NCI-H748 treated with DMSO at 0.1 percent for 48 hours (cell line): ENCODE results near the gene FGD5.
"Not testable (repeated sequence)": the region's sequence is repeated elsewhere in the genome, so short reads cannot be mapped to it uniquely, and the experiment has no call there.

ENCODE experiments used
- DNase-seq: peaks from one replicate; lab custom pipeline; 2025; lab: John Stamatoyannopoulos, UW

Gene FGD5

DNA sequence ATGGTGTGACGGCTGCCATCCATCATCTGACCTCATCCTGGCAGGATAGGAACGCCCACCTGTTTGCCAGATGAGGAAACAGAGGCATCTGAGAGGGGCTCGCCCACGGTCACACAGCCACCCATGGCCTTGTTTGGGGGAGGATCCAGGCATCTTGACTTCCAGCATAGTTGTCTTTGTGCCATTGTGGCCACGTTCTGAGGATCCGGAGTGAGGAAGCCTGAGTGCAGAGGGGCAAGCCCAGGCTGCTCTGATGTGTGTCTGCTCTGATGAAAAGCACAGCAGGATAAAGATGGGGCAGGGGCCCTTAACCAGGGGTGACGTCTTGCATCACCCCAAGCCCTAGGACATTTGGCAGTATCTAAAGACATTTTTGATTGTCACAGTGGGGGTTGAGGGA is 58.7 kb downstream of the FGD5 start:
- DNase-seq, result no peak

DNA sequence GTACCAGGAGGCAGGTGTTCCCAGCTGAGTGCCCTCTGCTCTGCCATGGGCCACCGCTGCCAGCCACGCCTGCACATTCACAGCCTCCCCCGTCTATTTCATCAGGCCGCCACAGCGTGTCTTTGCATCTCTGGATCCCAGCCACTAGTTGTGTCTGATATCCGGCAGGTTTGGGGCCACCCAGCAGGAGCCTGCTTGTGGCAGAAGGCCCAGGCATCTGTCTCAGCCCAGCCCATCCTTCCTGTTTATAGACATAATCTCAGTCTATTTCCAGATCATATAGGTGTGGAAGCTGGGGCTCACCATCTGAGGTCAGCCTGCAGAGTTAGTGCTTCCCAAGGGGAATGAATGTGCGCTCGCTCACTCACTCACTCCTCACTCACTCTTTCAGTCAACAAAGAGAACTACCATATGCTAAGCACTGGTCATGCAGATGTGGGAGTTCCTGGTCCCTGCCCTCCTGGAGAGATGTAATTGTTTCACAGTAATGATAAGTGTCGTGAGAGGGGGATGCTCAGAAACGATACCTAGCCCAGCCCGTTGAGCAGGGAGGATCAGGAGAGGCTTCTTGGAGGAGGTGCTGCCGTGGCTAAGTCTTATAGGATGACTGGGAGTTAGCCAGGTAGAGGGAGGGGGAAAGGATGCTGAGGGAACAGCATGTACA is 60.6 kb downstream of the FGD5 start:
- no peak for DNase-seq

DNA sequence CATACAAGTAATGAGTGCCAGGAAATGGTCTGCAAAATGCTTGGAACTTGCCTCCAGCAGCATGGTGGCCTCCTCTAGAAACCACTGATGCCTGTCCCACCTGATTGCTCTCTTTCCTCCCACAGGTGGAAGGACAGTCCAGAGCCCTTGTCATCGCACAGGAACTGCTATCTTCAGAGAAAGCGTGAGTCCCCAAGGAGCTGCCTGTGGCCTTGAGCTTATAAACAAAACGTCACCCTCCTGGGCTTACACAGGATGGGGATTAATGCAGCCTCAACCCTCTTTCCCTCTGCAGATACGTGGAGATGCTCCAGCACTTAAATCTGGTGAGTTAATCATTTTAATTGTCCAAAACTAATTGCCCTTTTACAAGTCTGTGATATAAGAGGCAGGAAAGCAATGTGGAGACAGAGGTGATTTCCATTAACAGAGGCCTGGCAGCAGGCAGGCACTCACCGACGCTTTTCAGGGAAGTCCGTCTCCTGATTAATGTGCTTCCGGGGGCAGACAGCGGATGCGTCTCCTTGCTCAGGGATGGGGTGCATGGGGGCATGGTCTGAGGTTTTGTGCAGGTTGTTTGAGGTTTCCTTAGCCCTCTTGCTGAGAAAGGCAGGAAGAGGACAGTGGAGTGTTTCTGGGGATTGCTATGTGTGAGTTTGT is 61.8 kb downstream of the FGD5 start:
- no peak for DNase-seq

DNA sequence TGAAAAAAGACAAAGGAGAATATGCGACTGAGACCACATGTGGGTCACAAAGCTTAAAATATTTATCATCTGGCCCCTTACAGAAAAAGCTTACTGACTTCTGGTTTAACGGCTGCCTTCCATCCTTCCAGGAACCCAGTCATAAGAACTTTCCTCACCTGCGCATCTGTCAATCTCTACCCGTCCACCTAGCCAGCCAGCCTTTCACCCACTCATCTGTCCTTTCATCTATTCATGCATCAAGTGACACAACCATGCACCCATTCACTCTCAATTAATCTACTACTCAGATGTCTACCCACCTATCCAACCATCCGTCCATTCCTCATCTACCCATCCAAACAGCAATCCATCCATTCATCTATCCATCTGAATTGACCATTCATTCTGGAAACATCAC is 64.5 kb downstream of the FGD5 start:
- no peak for DNase-seq

DNA sequence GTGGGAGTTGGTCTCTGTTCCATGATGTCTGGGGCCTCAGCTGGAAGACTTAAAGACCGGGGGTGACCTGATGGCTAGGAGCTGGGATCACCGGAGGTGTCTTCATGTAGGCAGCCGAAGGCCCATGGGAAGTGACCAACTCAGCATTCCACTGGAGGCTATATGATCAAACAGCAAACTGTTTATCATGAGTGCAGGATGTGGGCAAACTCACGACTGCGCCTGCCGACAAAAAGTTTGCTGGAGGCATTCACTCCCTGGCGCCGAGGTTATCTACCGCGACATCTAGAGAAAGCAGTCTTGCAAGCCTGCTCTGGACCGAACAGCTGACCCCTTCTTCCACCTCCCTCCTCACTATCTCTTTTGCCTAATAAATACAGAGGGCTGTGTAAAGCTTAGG is 65.9 kb downstream of the FGD5 start:
- DNase-seq, result no peak

DNA sequence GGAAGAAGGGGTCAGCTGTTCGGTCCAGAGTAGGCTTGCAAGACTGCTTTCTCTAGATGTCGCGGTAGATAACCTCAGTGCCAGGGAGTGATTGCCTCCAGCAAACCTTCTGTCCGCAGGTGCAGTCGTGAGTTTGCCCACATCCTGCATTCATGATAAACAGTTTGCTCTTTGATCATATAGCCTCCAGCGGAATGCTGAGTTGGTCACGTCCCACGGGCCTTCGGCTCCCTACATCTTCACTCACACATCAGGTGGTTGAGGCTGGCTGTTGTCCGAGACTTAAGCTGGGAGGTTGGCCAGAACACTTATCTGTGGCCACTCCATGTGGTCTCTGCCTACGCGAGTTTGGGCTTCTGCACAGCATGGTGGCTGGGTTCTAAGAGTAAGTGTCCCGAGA is 66.5 kb downstream of the FGD5 start:
- no peak for DNase-seq

DNA sequence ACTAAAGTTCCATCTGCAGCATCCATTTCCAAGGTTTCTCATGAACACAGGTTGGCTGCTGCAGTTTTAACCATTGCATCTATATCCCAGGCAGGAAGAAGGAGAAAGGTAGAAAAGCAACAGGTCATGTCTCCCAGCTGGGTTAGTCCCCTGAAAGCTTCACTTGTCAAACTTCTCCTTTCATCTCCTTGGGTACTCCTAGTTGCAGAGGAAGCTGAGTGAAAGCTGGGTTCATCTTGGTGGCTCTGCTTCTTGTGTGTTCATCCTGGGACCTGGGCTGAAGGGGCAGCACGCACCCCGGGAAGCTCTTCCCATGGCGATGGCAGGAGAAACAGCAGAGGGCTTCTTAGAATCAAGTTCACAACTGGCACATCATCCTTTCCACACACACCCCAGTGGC is 67.3 kb downstream of the FGD5 start:
- DNase-seq, result no peak

- DNase-seq, result no peak
Observed at GRCh38 chr3:14889205-14889604, 70.4 kb downstream of the FGD5 start.

- no peak for DNase-seq
Observed at GRCh38 chr3:14889943-14890342, 71.2 kb downstream of the FGD5 start.

- no peak for DNase-seq
Observed at GRCh38 chr3:14890476-14890875, 71.7 kb downstream of the FGD5 start.

GRCh38 chr3:14891135-14892132 is 72.7 kb downstream of the FGD5 start:
- no peak for DNase-seq

DNA sequence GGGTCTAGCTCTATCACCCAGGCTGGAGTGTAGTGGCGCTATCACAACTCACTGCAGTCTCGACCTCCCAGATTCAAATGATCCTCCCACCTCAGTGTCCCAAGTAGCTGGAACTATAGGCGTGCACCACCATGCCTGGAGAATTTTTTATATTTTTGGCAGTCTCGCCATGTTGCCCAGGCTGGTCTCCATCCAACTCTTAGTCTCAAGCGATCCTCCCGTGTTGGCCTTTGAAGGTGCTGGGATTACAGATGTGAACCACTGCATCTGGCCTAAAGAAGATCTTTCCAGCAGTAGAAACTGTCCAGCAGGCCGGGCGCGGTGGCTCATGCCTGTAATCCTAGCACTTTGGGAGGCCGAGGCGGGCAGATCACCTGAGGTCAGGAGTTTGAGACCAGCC is 73.5 kb downstream of the FGD5 start:
- no peak for DNase-seq

GRCh38 chr3:14894085-14894484 is 75.3 kb downstream of the FGD5 start:
- DNase-seq, result no peak

DNA sequence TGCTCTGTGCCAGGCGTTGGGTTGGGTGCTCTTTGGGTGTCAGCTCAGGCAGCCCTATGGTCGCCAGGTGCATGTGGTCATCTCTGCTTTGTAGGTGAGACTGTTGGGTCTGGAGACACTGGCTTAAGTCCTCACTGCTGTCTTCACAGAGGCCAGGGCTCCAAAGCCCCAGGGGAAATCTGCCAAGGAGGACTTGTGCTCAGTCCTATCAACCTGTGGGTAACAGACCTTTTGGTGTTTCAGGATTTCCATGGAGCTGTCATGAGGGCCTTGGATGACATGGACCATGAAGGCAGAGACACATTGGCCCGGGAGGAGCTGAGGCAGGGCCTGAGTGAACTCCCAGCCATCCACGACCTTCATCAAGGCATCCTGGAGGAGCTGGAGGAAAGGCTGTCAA is 78.5 kb downstream of the FGD5 start:
- no peak for DNase-seq

DNA sequence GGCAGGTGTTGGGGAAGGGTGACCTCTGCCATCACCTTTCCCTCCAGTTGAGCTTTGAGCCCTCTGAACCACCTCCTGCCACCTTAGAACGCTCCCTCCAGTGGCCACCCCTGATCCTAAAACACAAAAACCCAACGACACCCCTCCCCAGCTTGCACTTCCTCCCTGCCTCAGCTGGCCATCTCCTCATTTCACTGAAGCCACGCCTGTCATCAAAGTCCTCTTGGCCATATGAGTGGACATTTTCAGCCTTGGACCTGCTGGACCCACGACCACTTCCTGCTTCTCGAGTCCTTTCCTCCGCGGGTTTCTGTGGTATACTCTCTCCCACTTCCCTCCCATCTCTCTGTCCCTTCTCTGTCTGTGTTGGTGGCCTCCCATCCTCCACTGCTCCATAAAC is 80.2 kb downstream of the FGD5 start:
- DNase-seq, result no peak

DNA sequence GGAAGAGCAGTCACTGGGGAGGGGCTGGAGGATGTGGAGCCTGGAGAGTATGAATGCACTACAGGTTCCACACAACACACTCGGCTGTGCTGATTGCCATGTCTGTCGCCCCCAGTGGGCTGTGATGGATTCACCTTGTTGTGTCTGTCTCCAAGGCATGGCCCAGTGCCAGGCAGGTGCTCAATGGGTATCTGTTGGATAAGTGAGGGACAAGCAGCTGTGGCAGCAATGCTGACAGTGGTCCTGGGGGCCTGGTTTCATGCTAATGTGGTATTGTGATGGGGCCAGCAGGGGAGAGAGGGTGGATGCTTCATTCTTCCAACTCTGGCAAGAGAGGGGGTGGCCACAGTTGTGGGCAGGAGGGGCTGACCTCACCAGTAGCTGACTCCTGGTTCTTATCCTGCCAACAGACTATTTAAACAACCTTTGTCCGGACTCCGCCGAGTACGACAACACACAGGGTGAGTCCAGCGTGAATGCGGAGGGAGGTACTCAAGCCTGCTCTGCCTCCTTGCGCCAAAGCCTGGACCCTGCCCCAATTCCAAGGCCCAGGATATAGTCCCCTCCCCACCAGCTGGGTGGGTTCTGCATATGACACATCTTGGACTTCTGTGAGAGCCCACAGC is 81.3 kb downstream of the FGD5 start:
- DNase-seq, result no peak

- no peak for DNase-seq
Observed at GRCh38 chr3:14900881-14901873, 82.4 kb downstream of the FGD5 start.

DNA sequence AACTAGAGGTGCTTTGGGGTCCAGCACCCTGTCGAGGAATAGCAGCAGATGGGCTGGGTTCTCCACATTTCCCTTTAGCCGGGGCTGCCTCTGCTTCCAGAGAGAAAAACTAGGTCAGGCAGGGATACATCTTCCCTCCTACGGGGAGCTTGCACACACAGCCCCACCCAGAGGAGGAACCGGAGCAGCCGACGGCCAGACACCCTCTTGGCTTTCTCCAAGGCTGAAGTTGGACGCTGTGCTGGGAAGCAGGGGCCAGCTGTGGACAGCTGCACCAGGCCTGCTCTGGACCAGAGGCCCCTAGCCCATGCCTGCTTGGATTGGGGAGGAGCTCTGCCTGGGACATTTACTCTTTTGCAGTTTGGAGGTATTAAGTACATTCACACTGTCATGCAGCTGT is 84.0 kb downstream of the FGD5 start:
- no peak for DNase-seq

- not testable (repeated sequence) for DNase-seq
Observed at GRCh38 chr3:14903501-14903900, 84.7 kb downstream of the FGD5 start.

DNA sequence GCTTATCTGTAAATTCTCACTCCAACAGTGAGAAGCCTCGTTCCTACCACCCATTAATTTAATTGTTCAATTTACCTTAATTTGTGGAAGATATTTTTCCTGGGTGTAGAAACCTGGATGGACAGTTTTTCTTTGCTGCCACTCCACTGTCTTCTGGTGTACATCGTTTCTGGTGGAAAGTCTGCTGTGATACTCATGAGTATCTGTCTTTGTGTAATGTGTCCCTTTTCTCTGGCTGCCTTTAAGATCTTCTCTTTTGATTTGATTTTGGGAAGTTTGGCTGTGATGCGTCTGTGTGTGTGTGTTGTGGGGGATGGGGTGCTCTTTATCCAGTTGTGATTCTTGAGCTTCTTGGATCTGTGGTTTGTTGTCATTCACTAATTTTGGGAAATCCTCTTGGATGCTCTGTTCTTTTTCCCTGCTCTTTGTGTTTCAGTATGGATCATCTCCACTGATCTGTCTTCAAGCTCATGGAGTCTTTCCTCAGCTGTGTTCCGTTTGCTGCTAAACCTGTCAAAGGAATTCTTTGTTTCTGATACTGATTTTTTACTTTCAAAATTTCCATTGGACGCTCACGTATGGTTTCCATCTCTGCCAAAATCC is 86.4 kb downstream of the FGD5 start:
- DNase-seq, result no peak
